ENCODE measurements around the gene EPS8L3.
"Not testable (repeated sequence)": the region's sequence is repeated elsewhere in the genome, so short reads cannot be mapped to it uniquely, and the experiment has no call there.

EPS8L3 gene

GRCh38 chr1:109763646-109764415 lies at the start of gene EPS8L3:
EPS8L3 (minus strand) TSS chr1:109763923; CDS start chr1:109761749, 2,174 bp downstream.
- DNase-seq: no peak

- no peak for DNase-seq
Measured at GRCh38 chr1:109812691-109813393, 49.1 kb upstream of the EPS8L3 start.

GRCh38 chr1:109808703-109809102 lies 45.0 kb upstream of the EPS8L3 start:
- DNase-seq: no peak

GRCh38 chr1:109807822-109808680 lies 44.3 kb upstream of the EPS8L3 start:
- no peak for DNase-seq

- no peak for DNase-seq
Measured at GRCh38 chr1:109807402-109807801, 43.7 kb upstream of the EPS8L3 start.

- DNase-seq: no peak
Measured at GRCh38 chr1:109806733-109807400, 43.1 kb upstream of the EPS8L3 start.

GRCh38 chr1:109805486-109806165 lies 41.9 kb upstream of the EPS8L3 start:
- no peak for DNase-seq

- DNase-seq: no peak
Measured at GRCh38 chr1:109804660-109805059, 40.9 kb upstream of the EPS8L3 start.

GRCh38 chr1:109803901-109804331 lies 40.2 kb upstream of the EPS8L3 start:
- DNase-seq: no peak

- no peak for DNase-seq
Measured at GRCh38 chr1:109802901-109803561, 39.3 kb upstream of the EPS8L3 start.

GRCh38 chr1:109802136-109802900 lies 38.6 kb upstream of the EPS8L3 start:
- peak; percentile 35 to 52 for DNase-seq

GRCh38 chr1:109801791-109802135 lies 38.0 kb upstream of the EPS8L3 start:
- peak in 1 of 2 donors; percentile 31 for DNase-seq

GRCh38 chr1:109800291-109800690 lies 36.6 kb upstream of the EPS8L3 start:
- DNase-seq: no peak

GRCh38 chr1:109799445-109799844 lies 35.7 kb upstream of the EPS8L3 start:
- no peak for DNase-seq

- DNase-seq: not testable (repeated sequence)
Measured at GRCh38 chr1:109797303-109797595, 33.5 kb upstream of the EPS8L3 start.

GRCh38 chr1:109796484-109797302 lies 33.0 kb upstream of the EPS8L3 start:
- no peak for DNase-seq

GRCh38 chr1:109794319-109795132 lies 30.8 kb upstream of the EPS8L3 start:
- no peak for DNase-seq

GRCh38 chr1:109793486-109794318 lies 30.0 kb upstream of the EPS8L3 start:
- DNase-seq: peak in 1 of 2 donors; percentile 46

All from stimulated activated CD4-positive, alpha-beta T cell treated with anti-CD3 and anti-CD28 coated beads, Interleukin-2, amount 100 ng/mL, for 24 hours (primary cell).